H1 (cell line): ENCODE measurements around the gene FH. TPM values are rescaled to one million over a fixed set of nuclear protein-coding genes. Genes with fewer than 3 reads are reported as not detected.

Experiments
- CHD2 ChIP-seq: IDR thresholded peaks from 2 replicates; pipeline ENCODE4 v1.6.1; 2012; ENCODE audit warnings: low read length, improper control_type of control experiment
- MAFK ChIP-seq: IDR thresholded peaks from 2 replicates; pipeline ENCODE4 v1.6.1; 2012; ENCODE audit warnings: low read depth, mild to moderate bottlenecking, improper control_type of control experiment, low read length
- POLR2AphosphoS5 ChIP-seq: IDR thresholded peaks from 2 replicates; pipeline ENCODE4 v1.6.1; 2011; ENCODE audit warnings: low read depth, low read length
- RBBP5 ChIP-seq: IDR thresholded peaks from 2 replicates; pipeline ENCODE4 v1.7.1; 2012; ENCODE audit warnings: low read depth, mild to moderate bottlenecking, inconsistent platforms, low read length, moderate library complexity, borderline replicate concordance
- polyA plus RNA-seq, 7 experiments: library from polyadenylated mRNA; depleted of rRNA in 3 of 7; stranded (reverse) in 5 of 7; unstranded in 2 of 7; fragments of >200 nt in 5 of 7; fragments of 200-250 nt in 2 of 7; gene quantifications; 1 replicate in 5 of 7; 2 replicates in 1 of 7; 4 replicates in 1 of 7; pipeline versions ENCODE4 v1.2.1 to v1.2.3, GENCODE V29; 2011 to 2013; ENCODE audit warnings: missing spikeins in 2 of 7, mixed read lengths in 2 of 7
- total RNA-seq: library from RNA; stranded (reverse); fragmentation: NEBNext Ultra II Directional; extraction: Animal tissue kit (Norgen Biotek cat#: 25700); gene quantifications from 2 replicates; pipeline ENCODE4 v1.2.1, GENCODE V29; 2021

The FH gene
- total and polyA plus RNA-seq, 2 of the 8 experiments (the other 6 are each of a cell fraction or from before 2014, with no cell fraction given) = 45.0 to 81.9 TPM

DNA sequence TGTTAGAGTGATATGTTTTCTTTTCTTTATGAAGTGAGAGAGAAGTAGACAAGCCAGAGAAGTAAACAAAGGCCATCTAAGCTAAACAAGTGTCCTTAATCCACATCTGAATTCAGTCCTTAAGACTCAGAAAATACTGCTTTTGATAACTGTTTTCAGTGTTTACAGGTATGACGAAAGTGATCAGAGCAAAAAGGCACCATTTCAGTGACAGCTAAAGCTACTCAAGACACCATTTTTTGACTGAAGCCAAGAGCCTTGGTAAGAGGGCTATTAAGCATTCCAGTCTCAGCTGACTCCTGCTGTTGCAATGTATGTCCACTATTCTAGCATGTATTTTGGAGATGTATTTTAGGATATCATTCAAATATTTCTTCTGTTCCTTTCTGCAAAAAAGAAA, 16.7 kb upstream of the FH start (continued):
- TF ChIP-seq RBBP5 (no peak), CHD2 (no peak), MAFK (no peak), POLR2AphosphoS5 (no peak)
